ENCODE results near the gene ANKRD6. TPM values are rescaled to one million over a fixed set of nuclear protein-coding genes. Genes with fewer than 3 reads are reported as not detected.

ANKRD6 gene
- total RNA-seq, 4 donors from 2014 or later: 2.7 to 9.4 (median 6.6) TPM

- in situ Hi-C loops (cut with MboI; ENCODE audit: low pct_ligation_motif_present in 1 of 4, low pct_unique_long_range_greater_than_20kb in 1 of 4, low sequenced_read_pairs in 3 of 4): no loop called here
- H3K4me1 ChIP-seq: peaks cover 2 to 10% (median 9%) of the 10 kb centered on the region in 4 donors
Measured at GRCh38 chr6:89642956-89643355, 210.0 kb downstream of the ANKRD6 start.

GRCh38 chr6:89643406-89643805 lies 210.5 kb downstream of the ANKRD6 start:
- no peak for DNase-seq
- H3K4me1 ChIP-seq: peaks cover 2 to 9% (median 8%) of the 10 kb centered on the region in 4 donors
- H3K36me3 ChIP-seq: peaks cover 0 to 23% (median 9%) of the 10 kb centered on the region in 4 donors
- no peak overlapping the region for H3K27ac ChIP-seq
- TF ChIP-seq CTCF (IDR thresholded peaks at IDR 0.05): no peak
- TF ChIP-seq POLR2A (IDR thresholded peaks at IDR 0.05): no peak
- no peak for TF ChIP-seq EP300 (IDR thresholded peaks at IDR 0.05; ENCODE audit: low read depth)
- no peak for TF ChIP-seq POLR2AphosphoS5 (IDR thresholded peaks at IDR 0.05)
- intact Hi-C loops (cut with DNase I; ENCODE audit: low total_unique reads): no loop called here
- WGBS, 2 donors (ENCODE audit: low coverage in 1 of 2): 51% methylated on average over 3 of the region's 3 CpGs; no CpG with 5 or more reads in 1 of the 2 donors
- in situ Hi-C loops (cut with MboI; ENCODE audit: low pct_ligation_motif_present in 1 of 4, low pct_unique_long_range_greater_than_20kb in 1 of 4, low sequenced_read_pairs in 3 of 4): no loop called here
- H3K27me3 ChIP-seq: no peaks in the 10 kb centered on the region
- no peaks in the 10 kb centered on the region for H3K9me3 ChIP-seq
- no peak overlapping the region for H3K4me3 ChIP-seq

More at GRCh38 chr6:89642956-89643355, 210.0 kb downstream of the ANKRD6 start:
- H3K9me3 ChIP-seq: no peaks in the 10 kb centered on the region
- no peak overlapping the region for H3K4me3 ChIP-seq
- WGBS, 2 donors (ENCODE audit: low coverage in 1 of 2): 82 to 89% methylated on average over 3 of the region's 3 CpGs
- intact Hi-C loops (cut with DNase I; ENCODE audit: low total_unique reads): no loop called here
- no peaks in the 10 kb centered on the region for H3K27me3 ChIP-seq
- TF ChIP-seq EP300 (IDR thresholded peaks at IDR 0.05; ENCODE audit: low read depth): no peak
- TF ChIP-seq POLR2A (IDR thresholded peaks at IDR 0.05): no peak
- TF ChIP-seq CTCF (IDR thresholded peaks at IDR 0.05): no peak
- H3K27ac ChIP-seq: no peak overlapping the region
- peaks cover 0 to 20% (median 7%) of the 10 kb centered on the region in 4 donors for H3K36me3 ChIP-seq
- DNase-seq: no peak

- in situ Hi-C loops (cut with MboI; ENCODE audit: low pct_ligation_motif_present in 1 of 4, low pct_unique_long_range_greater_than_20kb in 1 of 4, low sequenced_read_pairs in 3 of 4): no loop called here
- Histone ChIP-seq H3K4me1 (peaks cover 0 to 3% (median 0%) of the 10 kb centered on the region in 4 donors), H3K27ac (no peak overlapping the region), H3K27me3 (no peaks in the 10 kb centered on the region), H3K36me3 (peaks cover 0 to 23% (median 9%) of the 10 kb centered on the region in 4 donors), H3K4me3 (no peak overlapping the region), H3K9me3 (no peaks in the 10 kb centered on the region)
- no peak for DNase-seq
- WGBS, 2 donors (ENCODE audit: low coverage in 1 of 2): 54 to 58% methylated on average over 4 of the region's 4 CpGs
- intact Hi-C loops (cut with DNase I; ENCODE audit: low total_unique reads): no loop called here
- no peak for TF ChIP-seq POLR2A (IDR thresholded peaks at IDR 0.05)
Measured at GRCh38 chr6:89644864-89645263, 211.9 kb downstream of the ANKRD6 start.

- WGBS, 2 donors (ENCODE audit: low coverage in 1 of 2): 94 to 100% methylated on average over 1 of the region's 1 CpG
- Histone ChIP-seq H3K36me3 (peaks cover 0 to 44% (median 21%) of the 10 kb centered on the region in 4 donors), H3K4me3 (no peak overlapping the region), H3K9me3 (no peaks in the 10 kb centered on the region), H3K4me1 (no peaks in the 10 kb centered on the region), H3K27ac (no peak overlapping the region), H3K27me3 (no peaks in the 10 kb centered on the region)
- in situ Hi-C loops (cut with MboI; ENCODE audit: low pct_ligation_motif_present in 1 of 4, low pct_unique_long_range_greater_than_20kb in 1 of 4, low sequenced_read_pairs in 3 of 4) (no loop called here), intact Hi-C loops (cut with DNase I; ENCODE audit: low total_unique reads) (no loop called here)
- no peak for TF ChIP-seq CTCF (IDR thresholded peaks at IDR 0.05)
- TF ChIP-seq POLR2A (IDR thresholded peaks at IDR 0.05): no peak
- no peak for TF ChIP-seq EP300 (IDR thresholded peaks at IDR 0.05; ENCODE audit: low read depth)
- TF ChIP-seq POLR2AphosphoS5 (IDR thresholded peaks at IDR 0.05): no peak
- no peak for DNase-seq
Measured at GRCh38 chr6:89649682-89650081, 216.7 kb downstream of the ANKRD6 start.

GRCh38 chr6:89650579-89650978 lies 217.6 kb downstream of the ANKRD6 start:
- Histone ChIP-seq H3K27me3 (no peaks in the 10 kb centered on the region), H3K36me3 (peaks cover 0 to 53% (median 23%) of the 10 kb centered on the region in 4 donors), H3K27ac (no peak overlapping the region), H3K4me3 (no peak overlapping the region), H3K4me1 (no peaks in the 10 kb centered on the region), H3K9me3 (no peaks in the 10 kb centered on the region)
- 94% methylated on average over 5 to 8 of the region's 8 CpGs for WGBS, 2 donors (ENCODE audit: low coverage in 1 of 2)
- DNase-seq: no peak
- in situ Hi-C loops (cut with MboI; ENCODE audit: low pct_ligation_motif_present in 1 of 4, low pct_unique_long_range_greater_than_20kb in 1 of 4, low sequenced_read_pairs in 3 of 4) (no loop called here), intact Hi-C loops (cut with DNase I; ENCODE audit: low total_unique reads) (no loop called here)
- TF ChIP-seq EP300 (IDR thresholded peaks at IDR 0.05; ENCODE audit: low read depth) (no peak), CTCF (IDR thresholded peaks at IDR 0.05) (no peak), POLR2A (IDR thresholded peaks at IDR 0.05) (no peak), POLR2AphosphoS5 (IDR thresholded peaks at IDR 0.05) (no peak)
